Caco-2 (cell line): ENCODE results near the gene MAST4. TPM values are rescaled to one million over a fixed set of nuclear protein-coding genes. Genes with fewer than 3 reads are reported as not detected.

ENCODE experiments used
- BruUV-seq: library from RNA; stranded (reverse); fragments of 400-500 nt; replicated peaks from 2 replicates; lab custom pipeline; 2021; lab: Mats Ljungman, UMichigan
- CTCF ChIA-PET: fragments of 300-600 bp; sonication (Branson Sonifier 250); formaldehyde crosslinking; loops from one replicate; lab custom pipeline; 2022; ENCODE audit warnings: antibody characterized with exemption; lab: Charles Lee
- POLR2A ChIA-PET: fragments of 300-600 bp; sonication (Branson Sonifier 250); formaldehyde crosslinking; loops from one replicate; lab custom pipeline; 2022; ENCODE audit warnings: antibody characterized with exemption; lab: Charles Lee
- DNase-seq, 2 experiments: peaks; one replicate each; pipeline versions ENCODE4 v3.0.0 to v3.0.0-alpha.2; 2020 to 2022
- H3K27me3 ChIP-seq: replicated peaks from 2 replicates; pipeline ENCODE4 v1.6.0; 2011; ENCODE audit warnings: low read length; ENCODE audit not compliant: control insufficient read depth, insufficient read depth
- H3K36me3 ChIP-seq: 2 replicates; pipeline ENCODE4 v1.5.1; 2011; ENCODE audit warnings: low read length; ENCODE audit not compliant: control insufficient read depth, insufficient read depth
- H3K4me1 ChIP-seq: fragments of 250-450 bp; sonication (Bioruptor Pico); 2 replicates; pipeline ENCODE4 v1.5.1; 2020; ENCODE audit warnings: mild to moderate bottlenecking
- H3K4me3 ChIP-seq: 2 replicates; pipeline ENCODE4 v1.5.1; 2011; ENCODE audit warnings: low read depth, mild to moderate bottlenecking, control low read depth, low read length
- H3K9me3 ChIP-seq: fragments of 250-450 bp; sonication (Bioruptor Pico); 2 replicates; pipeline ENCODE4 v1.5.1; 2020; ENCODE audit warnings: mild to moderate bottlenecking, moderate library complexity
- H3K27ac Mint-ChIP-seq: one replicate; pipeline ENCODE4 v1.8.0; 2022; ENCODE audit warnings: mixed read lengths; ENCODE audit not compliant: unreplicated experiment
- H3K27me3 Mint-ChIP-seq: one replicate; pipeline ENCODE4 v1.8.0; 2022; ENCODE audit warnings: mixed read lengths; ENCODE audit not compliant: insufficient read depth, unreplicated experiment
- H3K36me3 Mint-ChIP-seq: one replicate; pipeline ENCODE4 v1.8.0; 2022; ENCODE audit warnings: mild to moderate bottlenecking, mixed read lengths; ENCODE audit not compliant: insufficient read depth, unreplicated experiment
- H3K4me1 Mint-ChIP-seq: one replicate; pipeline ENCODE4 v1.8.0; 2022; ENCODE audit warnings: low read depth, mixed read lengths; ENCODE audit not compliant: unreplicated experiment
- H3K4me3 Mint-ChIP-seq: one replicate; pipeline ENCODE4 v1.8.0; 2022; ENCODE audit warnings: mild to moderate bottlenecking, moderate library complexity, mixed read lengths; ENCODE audit not compliant: unreplicated experiment
- H3K9me3 Mint-ChIP-seq: one replicate; pipeline ENCODE4 v1.8.0; 2022; ENCODE audit warnings: mixed read lengths; ENCODE audit not compliant: unreplicated experiment
- intact Hi-C: fragments of 100-400 bp; cut with micrococcal nuclease; formaldehyde crosslinking; loops from one replicate; pipeline ENCODE4 v1.10.0; 2022; ENCODE audit not compliant: unreplicated experiment
- total RNA-seq: library from RNA; stranded (reverse); gene quantifications from 2 replicates; pipeline ENCODE4 v1.2.3, GENCODE V29; 2022
- TF ChIP-seq, protein P1 (sequence below), 2 experiments: fragments of 200-600 bp in 1 of 2; IDR thresholded peaks; 1 replicate in 1 of 2; 2 replicates in 1 of 2; pipeline versions ENCODE4 v1.5.1 to v1.8.0; 2011 to 2022; ENCODE audit warnings: antibody characterized with exemption in 1 of 2, control low read depth in 1 of 2, inconsistent platforms in 1 of 2, low read depth in 1 of 2, low read length in 1 of 2, mild to moderate bottlenecking in 1 of 2, moderate library complexity in 1 of 2; ENCODE audit not compliant: insufficient read depth in 1 of 2, severe bottlenecking in 1 of 2, unreplicated experiment in 1 of 2

Gene MAST4
- total RNA-seq, 1 experiment from 2014 or later: 17.8 TPM

DNA sequence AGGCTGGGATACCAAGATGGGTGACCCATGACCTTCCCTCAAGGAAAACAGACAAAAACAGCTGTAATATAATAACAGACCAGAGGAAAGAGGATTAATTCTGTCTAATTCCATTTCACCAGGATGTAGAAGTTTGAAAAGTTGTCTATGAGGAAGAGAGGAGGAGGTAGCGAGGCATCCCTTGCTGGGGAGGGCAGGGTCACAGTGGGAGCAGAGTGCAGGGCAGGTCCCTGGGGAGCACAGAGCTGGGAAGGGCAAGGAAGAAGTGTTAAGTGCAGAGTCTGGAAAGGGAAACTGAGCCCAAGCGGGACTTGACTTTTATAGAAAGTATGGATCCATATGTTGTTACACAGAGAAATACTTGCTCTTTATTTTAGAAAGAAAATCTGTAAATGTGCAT lies 389.8 kb downstream of the MAST4 start:
- BruUV-seq: no TSS peak
- no peak for DNase-seq
- no peak overlapping the region for H3K27ac Mint-ChIP-seq
- Histone ChIP-seq H3K4me3 (no peak overlapping the region), H3K27me3 (no peaks in the 10 kb centered on the region), H3K36me3 (no peaks in the 10 kb centered on the region), H3K9me3 (no peaks in the 10 kb centered on the region), H3K4me1 (peaks cover 9% of the 10 kb centered on the region)
- ChIA-PET CTCF (interaction anchor here (1.0 kb wide), 1 partner anchor 14 kb away, joined by 3 read pairs; no protein-coding TSS in a partner anchor), POLR2A (no interaction called here)
- H3K4me3 Mint-ChIP-seq: no peak overlapping the region
- H3K9me3 Mint-ChIP-seq: no peaks in the 10 kb centered on the region
- peaks cover 25% of the 10 kb centered on the region for H3K4me1 Mint-ChIP-seq
- no peaks in the 10 kb centered on the region for H3K36me3 Mint-ChIP-seq
- intact Hi-C loops: loop anchor here (5.0 kb wide), 1 partner anchor 221 kb away; no protein-coding TSS in a partner anchor
- H3K27me3 Mint-ChIP-seq: no peaks in the 10 kb centered on the region
- TF ChIP-seq, protein P1, sequence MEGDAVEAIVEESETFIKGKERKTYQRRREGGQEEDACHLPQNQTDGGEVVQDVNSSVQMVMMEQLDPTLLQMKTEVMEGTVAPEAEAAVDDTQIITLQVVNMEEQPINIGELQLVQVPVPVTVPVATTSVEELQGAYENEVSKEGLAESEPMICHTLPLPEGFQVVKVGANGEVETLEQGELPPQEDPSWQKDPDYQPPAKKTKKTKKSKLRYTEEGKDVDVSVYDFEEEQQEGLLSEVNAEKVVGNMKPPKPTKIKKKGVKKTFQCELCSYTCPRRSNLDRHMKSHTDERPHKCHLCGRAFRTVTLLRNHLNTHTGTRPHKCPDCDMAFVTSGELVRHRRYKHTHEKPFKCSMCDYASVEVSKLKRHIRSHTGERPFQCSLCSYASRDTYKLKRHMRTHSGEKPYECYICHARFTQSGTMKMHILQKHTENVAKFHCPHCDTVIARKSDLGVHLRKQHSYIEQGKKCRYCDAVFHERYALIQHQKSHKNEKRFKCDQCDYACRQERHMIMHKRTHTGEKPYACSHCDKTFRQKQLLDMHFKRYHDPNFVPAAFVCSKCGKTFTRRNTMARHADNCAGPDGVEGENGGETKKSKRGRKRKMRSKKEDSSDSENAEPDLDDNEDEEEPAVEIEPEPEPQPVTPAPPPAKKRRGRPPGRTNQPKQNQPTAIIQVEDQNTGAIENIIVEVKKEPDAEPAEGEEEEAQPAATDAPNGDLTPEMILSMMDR (IDR thresholded peaks at IDR 0.05; ENCODE audit: insufficient read depth in 1 of 2, low read depth in 1 of 2, low read length in 1 of 2, severe bottlenecking in 1 of 2, unreplicated experiment in 1 of 2): no peak

DNA sequence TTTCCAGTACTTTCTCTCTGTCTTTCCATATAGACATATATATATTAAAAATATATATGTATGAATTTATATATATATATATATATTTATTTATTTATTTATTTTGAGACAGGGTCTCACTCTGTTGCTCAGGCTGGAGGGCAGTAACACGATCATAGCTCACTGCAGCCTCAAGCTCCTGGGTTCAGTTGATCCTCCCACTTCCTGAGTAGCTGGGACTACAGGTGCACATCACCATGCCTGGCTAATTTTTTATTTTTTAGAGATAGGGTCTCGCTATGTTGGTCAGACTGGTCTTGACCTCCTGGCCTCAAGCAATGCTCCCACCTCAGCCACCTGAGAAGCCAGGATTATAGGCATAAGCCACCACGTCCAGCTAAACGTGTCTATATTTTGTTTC lies 390.3 kb downstream of the MAST4 start:
- ChIA-PET POLR2A (no interaction called here), CTCF (no interaction called here)
- Mint-ChIP-seq H3K4me1 (peaks cover 25% of the 10 kb centered on the region), H3K4me3 (no peak overlapping the region), H3K27ac (no peak overlapping the region), H3K36me3 (no peaks in the 10 kb centered on the region), H3K27me3 (no peaks in the 10 kb centered on the region), H3K9me3 (no peaks in the 10 kb centered on the region)
- H3K4me1 ChIP-seq: peaks cover 9% of the 10 kb centered on the region
- BruUV-seq: no TSS peak
- no peaks in the 10 kb centered on the region for H3K36me3 ChIP-seq
- H3K27me3 ChIP-seq: no peaks in the 10 kb centered on the region
- DNase-seq: no peak
- no peak overlapping the region for H3K4me3 ChIP-seq
- intact Hi-C loops: loop anchor here (5.0 kb wide), 1 partner anchor 221 kb away; no protein-coding TSS in a partner anchor
- TF ChIP-seq, protein P1 (IDR thresholded peaks at IDR 0.05; ENCODE audit: insufficient read depth in 1 of 2, low read depth in 1 of 2, low read length in 1 of 2, severe bottlenecking in 1 of 2, unreplicated experiment in 1 of 2): no peak
- H3K9me3 ChIP-seq: no peaks in the 10 kb centered on the region

DNA sequence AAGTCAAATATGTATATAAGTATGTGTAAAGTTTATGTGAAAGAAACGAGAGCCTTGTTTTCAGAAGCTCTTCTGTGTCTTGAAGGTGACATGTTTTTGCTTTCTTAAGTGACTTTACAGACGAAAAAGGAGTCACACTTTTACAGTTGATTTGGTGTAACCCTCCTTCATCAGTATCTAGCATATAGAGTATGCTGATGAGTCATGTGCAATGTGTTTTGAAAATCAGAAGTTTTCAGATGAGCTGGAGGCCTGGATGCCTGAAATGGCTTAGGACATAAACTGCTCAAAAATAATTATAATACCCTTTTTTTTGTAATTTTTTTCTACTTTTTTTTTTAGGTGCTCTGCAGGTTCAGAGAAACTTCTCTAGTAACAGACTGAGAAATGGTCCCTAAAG lies 390.9 kb downstream of the MAST4 start:
- BruUV-seq: no TSS peak
- no peak overlapping the region for H3K4me3 ChIP-seq
- no peaks in the 10 kb centered on the region for H3K36me3 ChIP-seq
- ChIA-PET POLR2A (no interaction called here), CTCF (interaction anchor here (0.7 kb wide), 1 partner anchor 27 kb away, joined by 3 read pairs; no protein-coding TSS in a partner anchor)
- Mint-ChIP-seq H3K4me1 (peaks cover 25% of the 10 kb centered on the region), H3K9me3 (no peaks in the 10 kb centered on the region), H3K27me3 (no peaks in the 10 kb centered on the region), H3K36me3 (no peaks in the 10 kb centered on the region), H3K27ac (no peak overlapping the region), H3K4me3 (no peak overlapping the region)
- H3K9me3 ChIP-seq: no peaks in the 10 kb centered on the region
- TF ChIP-seq, protein P1 (IDR thresholded peaks at IDR 0.05; ENCODE audit: insufficient read depth in 1 of 2, low read depth in 1 of 2, low read length in 1 of 2, severe bottlenecking in 1 of 2, unreplicated experiment in 1 of 2): no peak
- DNase-seq: no peak
- no peaks in the 10 kb centered on the region for H3K27me3 ChIP-seq
- H3K4me1 ChIP-seq: peaks cover 9% of the 10 kb centered on the region
- intact Hi-C loops: loop anchor here (5.0 kb wide), 1 partner anchor 220 kb away; no protein-coding TSS in a partner anchor
